ENCODE results near the gene RPLP2. TPM values are rescaled to one million over a fixed set of nuclear protein-coding genes. Genes with fewer than 3 reads are reported as not detected.

The RPLP2 gene
- total RNA-seq, 2 experiments from 2014 or later, result 2,888 to 3,019 TPM

- peak overlapping the region; percentile 48 for H3K4me3 Mint-ChIP-seq
- peaks cover 16% of the 10 kb centered on the region for H3K4me1 Mint-ChIP-seq
- H3K27ac Mint-ChIP-seq, result no peak overlapping the region
- POLR2A ChIA-PET, result interaction anchor here (0.7 to 3.7 kb wide), 8 partner anchors 11 to 161 kb away, joined by 3 to 20 read pairs (median 4); partner anchors contain the start of genes CEND1 and PNPLA2
- peaks cover 5% of the 10 kb centered on the region for H3K36me3 Mint-ChIP-seq
- H3K9me3 Mint-ChIP-seq, result no peaks in the 10 kb centered on the region
- ATAC-seq (ENCODE audit: low read depth), result no peak
- H3K27me3 Mint-ChIP-seq, result no peaks in the 10 kb centered on the region
- no peak for DNase-seq
Observed at GRCh38 chr11:778976-779954, 30.5 kb upstream of the RPLP2 start.

DNA sequence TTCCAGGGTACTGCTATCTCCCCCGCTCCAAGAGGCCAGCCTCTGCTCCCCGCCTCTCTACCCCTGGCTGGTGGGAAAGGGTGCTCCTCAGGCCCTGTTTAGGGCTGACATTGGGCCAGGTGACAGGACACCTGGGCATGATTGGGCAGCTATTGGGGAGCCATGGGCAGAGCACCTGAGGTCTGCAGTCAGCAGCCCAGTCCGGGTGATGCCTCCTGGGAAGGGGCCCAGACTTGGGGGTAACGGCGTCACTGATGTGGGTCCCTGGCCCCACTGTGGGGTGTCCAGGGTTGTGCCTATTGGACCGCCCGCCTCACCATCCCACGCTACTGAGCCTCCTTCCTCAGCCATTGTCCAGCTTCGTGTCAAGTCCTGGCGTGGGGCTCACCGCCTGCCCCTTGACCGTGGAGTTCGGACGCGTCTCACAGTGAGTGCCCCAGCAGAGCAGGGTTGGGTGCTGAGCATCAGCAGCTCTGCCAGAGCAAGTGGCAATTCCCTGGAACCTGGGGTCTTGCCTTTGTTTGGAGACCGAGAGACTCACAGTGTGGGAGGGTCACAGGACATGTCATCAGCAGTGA lies 29.7 kb upstream of the RPLP2 start:
- peaks cover 15% of the 10 kb centered on the region for H3K4me1 Mint-ChIP-seq
- no peaks in the 10 kb centered on the region for H3K9me3 Mint-ChIP-seq
- no peak overlapping the region for H3K4me3 Mint-ChIP-seq
- H3K36me3 Mint-ChIP-seq, result peaks cover 5% of the 10 kb centered on the region
- POLR2A ChIA-PET, result interaction anchor here (3.7 kb wide), 1 partner anchor 10 kb away, joined by 20 read pairs; the partner anchor contains the start of gene CEND1
- ATAC-seq (ENCODE audit: low read depth), result no peak
- no peak overlapping the region for H3K27ac Mint-ChIP-seq
- DNase-seq, result no peak
- H3K27me3 Mint-ChIP-seq, result no peaks in the 10 kb centered on the region

DNA sequence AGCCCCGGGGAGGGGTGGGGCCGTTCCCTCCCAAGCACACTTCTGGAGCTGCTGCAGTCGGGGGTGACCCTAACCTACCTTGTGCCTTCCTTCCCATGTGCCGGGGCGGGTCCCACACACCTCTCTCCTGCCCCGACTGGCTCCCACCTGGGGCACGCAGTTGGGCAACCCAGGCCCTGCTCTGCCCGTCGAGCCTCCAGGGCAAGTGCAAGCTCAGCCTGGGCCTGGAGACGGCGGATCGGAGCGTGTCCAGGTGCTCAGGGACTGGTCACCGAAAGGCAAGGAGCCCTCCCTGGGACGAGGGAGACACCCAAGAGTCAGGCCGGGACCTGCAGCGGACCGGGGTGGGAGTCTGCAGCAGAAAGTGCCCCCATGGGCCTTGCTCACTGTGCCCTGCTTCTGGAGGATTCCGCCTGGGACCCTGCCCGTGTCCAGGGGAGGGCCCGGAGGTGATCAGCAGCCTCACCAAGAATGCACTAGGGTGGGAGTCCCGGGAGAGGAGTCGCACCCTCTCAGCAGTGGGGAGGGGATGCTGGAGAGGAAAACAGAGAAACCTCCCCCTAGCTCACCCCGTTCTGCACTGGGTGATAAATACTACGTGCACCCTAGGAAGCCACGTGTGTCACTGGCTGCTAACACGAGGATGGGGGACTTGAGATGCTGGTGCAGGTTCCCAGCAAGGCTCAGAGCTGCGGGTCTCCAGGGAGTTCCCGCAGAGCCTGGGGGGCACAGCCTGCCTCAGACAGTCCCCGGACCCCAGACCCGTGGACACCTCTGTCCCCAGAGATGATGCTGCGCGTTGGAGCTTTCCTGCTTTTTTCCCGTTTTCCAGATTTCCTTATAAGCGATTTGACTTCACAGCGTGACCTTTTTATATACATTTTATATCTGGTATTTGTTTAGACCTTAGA lies 27.2 kb upstream of the RPLP2 start:
- H3K9me3 Mint-ChIP-seq, result no peaks in the 10 kb centered on the region
- peaks cover 14% of the 10 kb centered on the region for H3K4me1 Mint-ChIP-seq
- POLR2A ChIA-PET, result no interaction called here

GRCh38 chr11:783581-784015 lies 26.2 kb upstream of the RPLP2 start:
- DNase-seq (peak; percentile 44), ATAC-seq (ENCODE audit: low read depth) (no peak)
- peaks cover 5% of the 10 kb centered on the region for H3K36me3 Mint-ChIP-seq

More for the DNA sequence above, 27.2 kb upstream of the RPLP2 start:
- DNase-seq (no peak), ATAC-seq (ENCODE audit: low read depth) (no peak)
- Mint-ChIP-seq H3K27me3 (no peaks in the 10 kb centered on the region), H3K36me3 (peaks cover 5% of the 10 kb centered on the region), H3K27ac (no peak overlapping the region), H3K4me3 (no peak overlapping the region)

GRCh38 chr11:786235-787083 lies 23.3 kb upstream of the RPLP2 start:
- Mint-ChIP-seq H3K36me3 (peaks cover 7% of the 10 kb centered on the region), H3K9me3 (no peaks in the 10 kb centered on the region), H3K27me3 (no peaks in the 10 kb centered on the region), H3K27ac (peak overlapping the region; percentile 30), H3K4me3 (no peak overlapping the region), H3K4me1 (peaks cover 7% of the 10 kb centered on the region)
- no peak for ATAC-seq (ENCODE audit: low read depth)
- POLR2A ChIA-PET, result interaction anchor here (1.1 to 1.2 kb wide), 2 partner anchors 9 to 60 kb away, joined by 3 to 7 read pairs; no protein-coding TSS in a partner anchor
- no peak for DNase-seq

More at GRCh38 chr11:783581-784015, 26.2 kb upstream of the RPLP2 start:
- H3K27me3 Mint-ChIP-seq, result no peaks in the 10 kb centered on the region
- no peaks in the 10 kb centered on the region for H3K9me3 Mint-ChIP-seq
- no peak overlapping the region for H3K4me3 Mint-ChIP-seq
- H3K4me1 Mint-ChIP-seq, result peaks cover 12% of the 10 kb centered on the region
- no peak overlapping the region for H3K27ac Mint-ChIP-seq
- POLR2A ChIA-PET, result interaction anchor here (1.0 kb wide), 1 partner anchor 9 kb away, joined by 3 read pairs; no protein-coding TSS in a partner anchor

DNA sequence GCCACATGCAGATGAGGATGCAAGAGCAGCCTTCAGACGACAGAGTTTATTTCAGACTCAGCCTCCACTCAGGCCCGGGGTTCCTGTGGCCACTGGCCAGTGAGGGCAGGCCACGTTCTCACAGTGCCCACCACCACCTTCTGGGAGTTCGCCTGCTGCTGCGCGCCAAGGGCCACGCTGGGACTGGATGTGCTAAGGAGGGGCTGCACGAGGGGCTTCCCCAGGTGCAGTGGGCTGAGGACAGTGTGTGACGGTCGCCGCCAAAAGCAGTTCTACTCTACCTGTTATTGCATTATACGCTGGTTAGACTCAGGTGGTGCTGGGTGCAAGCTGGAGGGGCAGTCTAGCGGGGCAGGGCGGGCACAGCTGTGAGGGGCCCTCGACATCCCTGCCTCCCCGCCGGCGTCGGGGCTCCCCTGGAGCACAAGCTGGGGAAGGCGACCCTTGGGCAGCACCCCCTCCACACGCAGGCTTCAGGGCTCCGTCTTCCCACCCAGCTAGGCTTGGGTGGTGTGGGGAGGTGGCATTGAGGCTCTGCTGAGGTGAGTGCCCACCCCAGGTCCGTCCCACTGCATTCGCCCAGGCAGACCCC lies 22.6 kb upstream of the RPLP2 start:
- H3K36me3 Mint-ChIP-seq, result peaks cover 7% of the 10 kb centered on the region
- H3K9me3 Mint-ChIP-seq, result no peaks in the 10 kb centered on the region
- ATAC-seq (ENCODE audit: low read depth) (no peak), DNase-seq (no peak)
- H3K27me3 Mint-ChIP-seq, result no peaks in the 10 kb centered on the region
- peaks cover 7% of the 10 kb centered on the region for H3K4me1 Mint-ChIP-seq
- POLR2A ChIA-PET, result interaction anchor here (1.2 kb wide), 1 partner anchor 9 kb away, joined by 7 read pairs; no protein-coding TSS in a partner anchor
- no peak overlapping the region for H3K4me3 Mint-ChIP-seq
- H3K27ac Mint-ChIP-seq, result peak overlapping the region; percentile 25

DNA sequence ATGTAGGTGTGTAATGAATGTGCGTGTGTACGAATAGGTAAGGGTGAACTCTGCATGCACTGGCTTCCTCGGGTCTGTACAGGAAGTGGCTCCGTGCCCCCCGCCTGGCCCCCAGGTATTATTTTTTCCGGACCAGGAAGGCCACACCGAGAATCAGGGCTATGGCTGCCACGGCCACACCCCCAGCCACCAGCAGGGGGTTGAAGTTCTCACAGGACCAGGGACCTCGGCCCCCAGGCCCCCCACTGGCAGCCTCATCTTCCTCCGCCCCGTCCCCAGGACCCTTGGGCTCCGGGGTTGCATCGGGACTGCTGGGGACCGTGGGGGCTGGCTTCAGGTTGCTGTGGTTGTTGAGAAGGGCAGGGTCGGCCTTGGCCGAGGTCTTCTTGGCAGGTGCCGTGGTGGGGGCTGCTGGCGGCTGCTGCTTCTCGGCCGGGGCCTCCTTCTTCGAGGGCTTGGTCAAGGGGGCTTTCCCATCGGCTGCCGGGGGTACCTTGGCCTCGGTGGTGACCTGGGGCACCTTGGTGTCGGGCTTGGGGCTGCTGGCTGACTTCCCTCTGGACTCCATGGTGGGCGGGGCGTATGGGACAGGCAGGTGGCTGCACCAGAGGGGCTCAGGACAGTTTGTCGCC lies 21.6 kb upstream of the RPLP2 start:
- H3K36me3 Mint-ChIP-seq, result peaks cover 7% of the 10 kb centered on the region
- H3K27me3 Mint-ChIP-seq, result no peaks in the 10 kb centered on the region
- POLR2A ChIA-PET, result no interaction called here
- ATAC-seq (ENCODE audit: low read depth) (no peak), DNase-seq (no peak)
- no peaks in the 10 kb centered on the region for H3K9me3 Mint-ChIP-seq
- no peak overlapping the region for H3K27ac Mint-ChIP-seq
- no peak overlapping the region for H3K4me3 Mint-ChIP-seq
- peaks cover 7% of the 10 kb centered on the region for H3K4me1 Mint-ChIP-seq

DNA sequence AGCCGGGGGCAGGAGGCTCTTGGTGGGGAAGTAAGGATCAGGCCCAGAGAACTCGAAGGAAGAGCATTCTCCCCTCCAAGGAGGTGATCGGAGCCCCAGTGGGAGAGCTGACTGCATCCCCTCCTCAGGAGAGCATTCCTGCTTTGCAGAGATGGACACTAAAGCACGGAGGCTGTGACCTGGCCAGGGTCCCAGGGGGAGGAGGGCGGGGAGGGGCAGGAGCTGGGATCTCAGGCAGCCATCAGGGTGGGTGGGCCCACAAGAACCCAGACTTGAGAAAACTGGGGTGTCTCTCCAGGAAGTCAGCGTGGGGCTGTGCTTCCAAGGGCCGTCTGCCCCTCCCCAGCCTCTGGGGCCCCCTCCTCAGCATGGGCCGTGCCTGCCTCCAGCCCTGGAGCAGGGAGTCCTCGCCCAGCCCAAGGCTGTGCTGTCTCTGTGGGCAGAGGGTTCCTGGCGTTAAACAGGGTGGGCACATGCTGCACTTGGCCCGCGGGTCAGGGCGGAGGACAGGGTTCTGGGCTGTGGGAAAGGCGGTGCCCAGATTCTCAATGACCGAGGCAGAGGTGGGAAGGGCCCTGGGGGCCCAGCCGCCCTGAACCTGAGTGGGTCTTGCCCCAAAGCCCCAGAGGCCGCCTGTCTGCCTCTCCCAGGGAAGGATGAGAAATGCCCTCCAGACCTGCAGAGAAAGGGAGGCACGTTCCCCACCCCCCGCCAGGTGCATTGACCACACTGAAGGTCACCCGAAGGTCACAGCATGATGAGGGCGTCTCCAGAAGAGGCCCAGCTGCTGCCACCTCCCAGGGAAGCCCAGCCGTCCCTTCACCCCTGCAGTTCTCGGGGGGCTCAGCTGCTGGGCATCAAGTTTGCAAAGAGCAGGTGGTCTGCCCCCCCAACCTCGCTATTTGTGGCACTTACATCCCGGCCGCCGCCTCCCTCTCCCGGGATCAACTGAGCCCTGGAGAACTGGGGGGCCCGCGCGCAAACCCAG lies 20.5 kb upstream of the RPLP2 start:
- ATAC-seq (ENCODE audit: low read depth), result no peak
- no peak overlapping the region for H3K27ac Mint-ChIP-seq
- no peak overlapping the region for H3K4me3 Mint-ChIP-seq
- H3K4me1 Mint-ChIP-seq, result peaks cover 5% of the 10 kb centered on the region
- H3K27me3 Mint-ChIP-seq, result no peaks in the 10 kb centered on the region
- peaks cover 3% of the 10 kb centered on the region for H3K36me3 Mint-ChIP-seq
- no peak for DNase-seq
- no peaks in the 10 kb centered on the region for H3K9me3 Mint-ChIP-seq
- POLR2A ChIA-PET, result interaction anchor here (0.6 to 3.5 kb wide), 3 partner anchors 11 to 17 kb away, joined by 3 to 20 read pairs (median 3); partner anchors contain the start of gene GATD1

DNA sequence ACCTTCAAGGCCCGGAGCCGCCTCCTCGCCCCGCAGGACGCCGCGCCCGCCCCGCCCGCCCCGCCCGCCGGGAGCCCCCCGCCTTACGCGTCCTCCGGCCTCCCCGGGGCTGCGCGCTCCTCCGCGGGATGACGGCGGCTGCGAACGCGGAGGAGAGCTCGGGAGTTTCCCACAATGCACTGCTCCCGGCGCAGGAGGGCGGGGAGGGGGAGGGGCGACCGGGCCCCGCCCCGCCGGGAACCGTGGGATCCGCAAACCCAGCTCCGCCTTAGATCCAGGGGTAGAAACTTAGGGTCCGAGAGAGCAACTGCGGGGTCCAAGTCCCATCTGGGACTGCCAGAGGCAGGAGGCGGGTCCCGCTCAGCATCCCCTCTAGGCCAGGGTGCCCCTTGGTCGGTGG lies 19.8 kb upstream of the RPLP2 start, which contains the start of gene CEND1:
Gene CEND1, minus strand, starts transcription at position 148 of the 400 bp plus-strand sequence. CDS start 1,514 bp downstream, outside the sequence.
- no peak within 1 kb of the TSS for H3K27ac Mint-ChIP-seq
- H3K27me3 Mint-ChIP-seq, result no peaks in the 10 kb centered on the region
- ATAC-seq (ENCODE audit: low read depth) (peak; percentile 16), DNase-seq (no peak)
- H3K9me3 Mint-ChIP-seq, result no peaks in the 10 kb centered on the region
- peaks cover 3% of the 10 kb centered on the region for H3K36me3 Mint-ChIP-seq
- peaks cover 5% of the 10 kb centered on the region for H3K4me1 Mint-ChIP-seq
- H3K4me3 Mint-ChIP-seq, result no peak within 1 kb of the TSS
- POLR2A ChIA-PET, result interaction anchor here (0.6 to 3.5 kb wide), 3 partner anchors 12 to 17 kb away, joined by 3 to 20 read pairs (median 3); partner anchors contain the start of gene GATD1

GRCh38 chr11:790721-791564 lies 18.8 kb upstream of the RPLP2 start:
- DNase-seq, result no peak
- peaks cover 3% of the 10 kb centered on the region for H3K4me1 Mint-ChIP-seq
- H3K27me3 Mint-ChIP-seq, result no peaks in the 10 kb centered on the region
- POLR2A ChIA-PET, result interaction anchor here (3.5 kb wide), 1 partner anchor 13 kb away, joined by 20 read pairs; the partner anchor contains the start of gene GATD1
- peaks cover 3% of the 10 kb centered on the region for H3K36me3 Mint-ChIP-seq
- peak overlapping the region; percentile 42 for H3K27ac Mint-ChIP-seq
- ATAC-seq (ENCODE audit: low read depth), result no peak
- no peak overlapping the region for H3K4me3 Mint-ChIP-seq
- H3K9me3 Mint-ChIP-seq, result no peaks in the 10 kb centered on the region
